Chondrocyte (in vitro differentiated cells): ENCODE data around the gene ZRSR2. TPM values are rescaled to one million over a fixed set of nuclear protein-coding genes. Genes with fewer than 3 reads are reported as not detected.
"Not testable (repeated sequence)": the region's sequence is repeated elsewhere in the genome, so short reads cannot be mapped to it uniquely, and the experiment has no call there.

Experiments used
- DNase-seq: peaks from one replicate; pipeline ENCODE4 v3.0.0; 2021; ENCODE audit warnings: mixed read lengths, low spot score
- H3K27ac Mint-ChIP-seq: one replicate; pipeline ENCODE4 v1.8.0; 2021; ENCODE audit warnings: mild to moderate bottlenecking, moderate library complexity, mixed read lengths; ENCODE audit not compliant: unreplicated experiment
- H3K27me3 Mint-ChIP-seq: 2 replicates; pipeline ENCODE4 v1.8.0; 2021; ENCODE audit warnings: low read depth, mixed read lengths
- H3K36me3 Mint-ChIP-seq: 2 replicates; pipeline ENCODE4 v1.8.0; 2021; ENCODE audit warnings: low read depth, mixed read lengths
- H3K4me1 Mint-ChIP-seq: 2 replicates; pipeline ENCODE4 v1.8.0; 2021; ENCODE audit warnings: low read depth, mild to moderate bottlenecking, mixed read lengths
- H3K4me3 Mint-ChIP-seq: one replicate; pipeline ENCODE4 v1.8.0; 2021; ENCODE audit warnings: mild to moderate bottlenecking, moderate library complexity, mixed read lengths; ENCODE audit not compliant: unreplicated experiment
- H3K9me3 Mint-ChIP-seq: 2 replicates; pipeline ENCODE4 v1.8.0; 2021; ENCODE audit warnings: low read depth, mixed read lengths
- CTCF ChIP-seq: fragments of 200-600 bp; sonication (generic); IDR thresholded peaks from 2 replicates; pipeline ENCODE4 v1.5.0; 2021; ENCODE audit warnings: antibody characterized with exemption, mild to moderate bottlenecking, moderate library complexity
- total RNA-seq: library from RNA; stranded (reverse); gene quantifications from 3 replicates; pipeline ENCODE4 v1.2.1, GENCODE V29; 2021

ZRSR2 gene
- total RNA-seq, 1 donor from 2014 or later, result 13.9 TPM

- no peaks in the 10 kb centered on the region for H3K9me3 Mint-ChIP-seq
- H3K36me3 Mint-ChIP-seq, result no peaks in the 10 kb centered on the region
- no peak for TF ChIP-seq CTCF
- no peaks in the 10 kb centered on the region for H3K4me1 Mint-ChIP-seq
- H3K4me3 Mint-ChIP-seq, result no peak overlapping the region
- H3K27me3 Mint-ChIP-seq, result no peaks in the 10 kb centered on the region
- H3K27ac Mint-ChIP-seq, result no peak overlapping the region
- DNase-seq, result no peak
Observed at GRCh38 chrX:15758140-15758539, 32.1 kb upstream of the ZRSR2 start.

- not testable (repeated sequence) for H3K27ac Mint-ChIP-seq, H3K4me1 Mint-ChIP-seq, H3K36me3 Mint-ChIP-seq, H3K27me3 Mint-ChIP-seq, H3K9me3 Mint-ChIP-seq, H3K4me3 Mint-ChIP-seq, DNase-seq
Observed at GRCh38 chrX:15759886-15760285, 30.4 kb upstream of the ZRSR2 start.

- peaks cover 2% of the 10 kb centered on the region for H3K27me3 Mint-ChIP-seq
- H3K9me3 Mint-ChIP-seq, result no peaks in the 10 kb centered on the region
- H3K36me3 Mint-ChIP-seq, result no peaks in the 10 kb centered on the region
- H3K4me3 Mint-ChIP-seq, result no peak overlapping the region
- peak; percentile 91 for TF ChIP-seq CTCF
- H3K4me1 Mint-ChIP-seq, result no peaks in the 10 kb centered on the region
- no peak overlapping the region for H3K27ac Mint-ChIP-seq
- DNase-seq, result no peak
Observed at GRCh38 chrX:15761564-15762191, 28.6 kb upstream of the ZRSR2 start.

- Mint-ChIP-seq H3K9me3 (peaks cover 3% of the 10 kb centered on the region), H3K4me1 (peaks cover 5% of the 10 kb centered on the region), H3K27me3 (peaks cover 3% of the 10 kb centered on the region), H3K4me3 (no peak overlapping the region), H3K27ac (no peak overlapping the region), H3K36me3 (peaks cover 4% of the 10 kb centered on the region)
- no peak for DNase-seq
- TF ChIP-seq CTCF, result no peak
Observed at GRCh38 chrX:15769300-15769954, 20.9 kb upstream of the ZRSR2 start.

- H3K27ac Mint-ChIP-seq, result no peak overlapping the region
- H3K4me1 Mint-ChIP-seq, result no peaks in the 10 kb centered on the region
- no peaks in the 10 kb centered on the region for H3K36me3 Mint-ChIP-seq
- TF ChIP-seq CTCF, result no peak
- H3K27me3 Mint-ChIP-seq, result no peaks in the 10 kb centered on the region
- no peak for DNase-seq
- H3K4me3 Mint-ChIP-seq, result no peak overlapping the region
- no peaks in the 10 kb centered on the region for H3K9me3 Mint-ChIP-seq
Observed at GRCh38 chrX:15781961-15782699, 8.2 kb upstream of the ZRSR2 start.
